GM23338 (cell line): Measurements from ENCODE around the gene PDE4D. TPM values are rescaled to one million over a fixed set of nuclear protein-coding genes. Genes with fewer than 3 reads are reported as not detected.

Experiments
- ATAC-seq: fragments of 200-7000 bp; cut with Tn5 transposase; 3 replicates; pipeline ENCODE4 v1.9.1; 2020
- DNase-seq: peaks from one replicate; pipeline ENCODE4 v3.0.0-alpha.2; 2015; ENCODE audit warnings: low spot score
- H2AFZ ChIP-seq: fragments of 200-600 bp; sonication (generic); 2 replicates; pipeline ENCODE4 v1.8.0; 2016; ENCODE audit warnings: antibody characterized with exemption, mild to moderate bottlenecking, moderate library complexity
- H3F3A ChIP-seq: fragments of 200-600 bp; sonication (generic); replicated peaks from 2 replicates; pipeline ENCODE4 v1.8.0; 2017; ENCODE audit warnings: antibody characterized with exemption, mixed run types, low read depth
- H3K27ac ChIP-seq: fragments of 200-600 bp; sonication (generic); 2 replicates; pipeline ENCODE4 v1.6.1; 2016; ENCODE audit warnings: low read depth
- H3K27me3 ChIP-seq: fragments of 200-600 bp; sonication (generic); 2 replicates; pipeline ENCODE4 v1.8.0; 2016; ENCODE audit warnings: mild to moderate bottlenecking, mixed run types, moderate library complexity; ENCODE audit not compliant: insufficient read depth
- H3K36me3 ChIP-seq: fragments of 200-600 bp; sonication (generic); 2 replicates; pipeline ENCODE4 v1.8.0; 2016; ENCODE audit warnings: mild to moderate bottlenecking; ENCODE audit not compliant: insufficient read depth
- H3K4me1 ChIP-seq: fragments of 200-600 bp; sonication (generic); 2 replicates; pipeline ENCODE4 v1.8.0; 2016; ENCODE audit warnings: mild to moderate bottlenecking, moderate library complexity; ENCODE audit not compliant: insufficient read depth
- H3K4me2 ChIP-seq: fragments of 200-600 bp; sonication (generic); 2 replicates; pipeline ENCODE4 v1.7.1; 2017; ENCODE audit warnings: mixed run types
- H3K4me3 ChIP-seq: fragments of 200-600 bp; sonication (generic); 2 replicates; pipeline ENCODE4 v1.6.1; 2016; ENCODE audit warnings: mixed run types
- H3K79me2 ChIP-seq: fragments of 200-600 bp; sonication (generic); replicated peaks from 2 replicates; pipeline ENCODE4 v1.8.0; 2017; ENCODE audit warnings: mild to moderate bottlenecking; ENCODE audit not compliant: insufficient read depth
- H3K9me2 ChIP-seq: fragments of 200-600 bp; sonication (generic); 2 replicates; pipeline ENCODE4 v1.8.0; 2017; ENCODE audit not compliant: insufficient read depth
- H4K20me1 ChIP-seq: fragments of 200-600 bp; sonication (generic); replicated peaks from 2 replicates; pipeline ENCODE4 v1.8.0; 2017; ENCODE audit warnings: mild to moderate bottlenecking; ENCODE audit not compliant: insufficient read depth
- H3K27ac Mint-ChIP-seq: 2 replicates; pipeline ENCODE4 v1.8.0; 2020; ENCODE audit warnings: inconsistent platforms, mild to moderate bottlenecking, moderate library complexity, mixed read lengths
- H3K27me3 Mint-ChIP-seq: 3 replicates; pipeline ENCODE4 v1.8.0; 2022; ENCODE audit warnings: low read depth, mild to moderate bottlenecking, moderate library complexity, mixed read lengths, inconsistent platforms; ENCODE audit not compliant: insufficient read depth, poor library complexity
- H3K36me3 Mint-ChIP-seq: 3 replicates; pipeline ENCODE4 v1.8.0; 2021; ENCODE audit warnings: low read depth, mild to moderate bottlenecking, inconsistent platforms, moderate library complexity, mixed read lengths
- H3K4me1 Mint-ChIP-seq: 3 replicates; pipeline ENCODE4 v1.8.0; 2020; ENCODE audit warnings: mild to moderate bottlenecking, inconsistent platforms, mixed read lengths
- H3K4me3 Mint-ChIP-seq: 3 replicates; pipeline ENCODE4 v1.8.0; 2021; ENCODE audit warnings: moderate library complexity, mild to moderate bottlenecking, inconsistent platforms, mixed read lengths
- H3K9me3 Mint-ChIP-seq: 3 replicates; pipeline ENCODE4 v1.8.0; 2020; ENCODE audit warnings: moderate library complexity, mild to moderate bottlenecking, inconsistent platforms, mixed read lengths
- CREB1 ChIP-seq: fragments of 250-450 bp; sonication (Bioruptor Pico); IDR thresholded peaks from 2 replicates; pipeline ENCODE4 v1.5.0; 2020; ENCODE audit warnings: low read depth, mild to moderate bottlenecking, moderate library complexity
- EZH2 ChIP-seq: fragments of 200-600 bp; sonication (generic); IDR thresholded peaks from one replicate; pipeline ENCODE4 v1.8.0; 2017; ENCODE audit warnings: antibody characterized with exemption, mild to moderate bottlenecking, low read depth; ENCODE audit not compliant: unreplicated experiment
- EZH2phosphoT487 ChIP-seq: fragments of 200-600 bp; sonication (generic); IDR thresholded peaks from one replicate; pipeline ENCODE4 v1.8.1; 2018; ENCODE audit warnings: antibody characterized with exemption; ENCODE audit not compliant: unreplicated experiment
- JUNB ChIP-seq: IDR thresholded peaks from one replicate; pipeline ENCODE4 v1.6.1; 2016; ENCODE audit warnings: antibody characterized with exemption; ENCODE audit not compliant: unreplicated experiment
- NANOG ChIP-seq: IDR thresholded peaks from 2 replicates; pipeline ENCODE4 v1.6.1; 2016; ENCODE audit warnings: antibody characterized with exemption, borderline replicate concordance
- POLR2AphosphoS5 ChIP-seq: IDR thresholded peaks from 2 replicates; pipeline ENCODE4 v1.6.1; 2016; ENCODE audit warnings: antibody characterized with exemption, low read depth
- STAT1 ChIP-seq: IDR thresholded peaks from one replicate; pipeline ENCODE4 v1.6.1; 2016; ENCODE audit warnings: antibody characterized with exemption; ENCODE audit not compliant: unreplicated experiment
- ZNF114 ChIP-seq: fragments of 250-450 bp; sonication (Bioruptor Pico); IDR thresholded peaks from 2 replicates; pipeline ENCODE4 v1.5.0; 2020; ENCODE audit warnings: mild to moderate bottlenecking, moderate library complexity
- ZNF331 ChIP-seq: fragments of 250-450 bp; sonication (Bioruptor Pico); IDR thresholded peaks from 2 replicates; pipeline ENCODE4 v1.5.0; 2020; ENCODE audit warnings: low read depth, mild to moderate bottlenecking, moderate library complexity
- polyA plus RNA-seq: library from polyadenylated mRNA; unstranded; fragments of >200 nt; fragmentation: Nextera tagmentation; extraction: Ambion mirVana; gene quantifications from 2 replicates; pipeline ENCODE4 v1.2.1, GENCODE V29; 2016
- total RNA-seq: library from RNA; depleted of rRNA; stranded (reverse); fragments of >200 nt; shearing (Covaris generic); gene quantifications from 2 replicates; pipeline ENCODE4 v1.2.3, GENCODE V29; 2014
- TF ChIP-seq, protein P1 (sequence below), 2 experiments: fragments of 200-600 bp in 1 of 2; sonication (generic) in 1 of 2; conservative IDR thresholded peaks; 2 replicates each; pipeline versions ENCODE4 v1.5.1 to v1.6.1; 2016 to 2017; ENCODE audit warnings: antibody characterized with exemption in 2 of 2, low read depth in 2 of 2, mild to moderate bottlenecking in 2 of 2, moderate library complexity in 1 of 2
- TF ChIP-seq, protein P2 (sequence below): fragments of 250-450 bp; sonication (Bioruptor Pico); IDR thresholded peaks from 2 replicates; pipeline ENCODE4 v1.5.0; 2020; ENCODE audit warnings: mild to moderate bottlenecking, moderate library complexity
- TF ChIP-seq, protein P3 (sequence below): IDR thresholded peaks from one replicate; pipeline ENCODE4 v1.6.1; 2018; ENCODE audit warnings: antibody characterized with exemption; ENCODE audit not compliant: unreplicated experiment
- TF ChIP-seq, protein P4 (sequence below): IDR thresholded peaks from 2 replicates; pipeline ENCODE4 v1.6.1; 2016; ENCODE audit warnings: antibody characterized with exemption

PDE4D gene
- total and polyA plus RNA-seq, 2 experiments from 2014 or later, result 2.1 to 4.7 TPM

DNA sequence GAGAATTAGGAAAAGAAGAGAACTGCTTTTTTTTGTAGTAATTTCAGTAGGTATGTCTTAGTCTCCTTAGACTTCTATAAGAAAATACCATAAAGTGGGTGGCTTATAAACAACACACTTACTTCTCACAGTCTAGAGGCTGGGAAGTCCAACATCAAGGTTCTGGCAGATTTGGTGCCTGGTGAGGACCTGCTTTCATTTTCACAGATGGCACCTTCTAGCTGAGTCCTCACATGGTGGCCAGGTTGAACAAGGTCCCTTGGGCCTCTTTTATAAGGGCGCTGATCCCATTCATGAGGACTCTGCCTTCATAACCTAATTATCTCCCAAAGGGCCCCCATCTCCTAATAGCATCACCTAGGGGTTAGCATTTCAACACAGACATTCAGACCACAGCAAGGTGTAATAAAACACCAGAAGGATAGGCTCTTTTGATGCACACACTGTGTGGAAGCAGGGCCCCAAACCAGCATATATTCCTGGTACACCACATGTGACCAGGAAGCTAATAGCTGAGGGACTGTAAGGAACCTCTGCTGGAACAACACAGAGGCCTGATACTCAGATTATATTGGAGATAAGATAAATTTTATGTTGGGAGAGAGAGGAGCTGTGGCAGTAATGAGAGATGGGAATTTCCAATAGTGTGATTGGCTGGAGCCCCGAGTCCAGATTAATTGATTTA lies 925.8 kb downstream of the PDE4D start:
- Histone ChIP-seq H3K36me3 (no peaks in the 10 kb centered on the region), H3K4me2 (no peak overlapping the region), H3K27ac (no peak overlapping the region), H3K4me1 (peaks cover 7% of the 10 kb centered on the region; the same call in 1 of the 2 replicates), H3F3A (no peaks in the 10 kb centered on the region), H3K27me3 (no peaks in the 10 kb centered on the region), H3K9me2 (0 out of 2 replicates have a peak, but pooled peaks cover 6% of the 10 kb centered on the region), H4K20me1 (no peaks in the 10 kb centered on the region), H3K4me3 (no peak overlapping the region), H3K79me2 (no peaks in the 10 kb centered on the region), H2AFZ (no peak overlapping the region)
- Mint-ChIP-seq H3K27me3 (no peaks in the 10 kb centered on the region), H3K36me3 (no peaks in the 10 kb centered on the region), H3K9me3 (no peaks in the 10 kb centered on the region), H3K27ac (no peak overlapping the region), H3K4me3 (no peak overlapping the region), H3K4me1 (peaks cover 16% of the 10 kb centered on the region)
- DNase-seq (no peak), ATAC-seq (no peak)
- TF ChIP-seq, protein P1, sequence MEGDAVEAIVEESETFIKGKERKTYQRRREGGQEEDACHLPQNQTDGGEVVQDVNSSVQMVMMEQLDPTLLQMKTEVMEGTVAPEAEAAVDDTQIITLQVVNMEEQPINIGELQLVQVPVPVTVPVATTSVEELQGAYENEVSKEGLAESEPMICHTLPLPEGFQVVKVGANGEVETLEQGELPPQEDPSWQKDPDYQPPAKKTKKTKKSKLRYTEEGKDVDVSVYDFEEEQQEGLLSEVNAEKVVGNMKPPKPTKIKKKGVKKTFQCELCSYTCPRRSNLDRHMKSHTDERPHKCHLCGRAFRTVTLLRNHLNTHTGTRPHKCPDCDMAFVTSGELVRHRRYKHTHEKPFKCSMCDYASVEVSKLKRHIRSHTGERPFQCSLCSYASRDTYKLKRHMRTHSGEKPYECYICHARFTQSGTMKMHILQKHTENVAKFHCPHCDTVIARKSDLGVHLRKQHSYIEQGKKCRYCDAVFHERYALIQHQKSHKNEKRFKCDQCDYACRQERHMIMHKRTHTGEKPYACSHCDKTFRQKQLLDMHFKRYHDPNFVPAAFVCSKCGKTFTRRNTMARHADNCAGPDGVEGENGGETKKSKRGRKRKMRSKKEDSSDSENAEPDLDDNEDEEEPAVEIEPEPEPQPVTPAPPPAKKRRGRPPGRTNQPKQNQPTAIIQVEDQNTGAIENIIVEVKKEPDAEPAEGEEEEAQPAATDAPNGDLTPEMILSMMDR (conservative IDR thresholded peaks at IDR 0.05; ENCODE audit: low read depth in 2 of 2), result no peak
- TF ChIP-seq, protein P2, sequence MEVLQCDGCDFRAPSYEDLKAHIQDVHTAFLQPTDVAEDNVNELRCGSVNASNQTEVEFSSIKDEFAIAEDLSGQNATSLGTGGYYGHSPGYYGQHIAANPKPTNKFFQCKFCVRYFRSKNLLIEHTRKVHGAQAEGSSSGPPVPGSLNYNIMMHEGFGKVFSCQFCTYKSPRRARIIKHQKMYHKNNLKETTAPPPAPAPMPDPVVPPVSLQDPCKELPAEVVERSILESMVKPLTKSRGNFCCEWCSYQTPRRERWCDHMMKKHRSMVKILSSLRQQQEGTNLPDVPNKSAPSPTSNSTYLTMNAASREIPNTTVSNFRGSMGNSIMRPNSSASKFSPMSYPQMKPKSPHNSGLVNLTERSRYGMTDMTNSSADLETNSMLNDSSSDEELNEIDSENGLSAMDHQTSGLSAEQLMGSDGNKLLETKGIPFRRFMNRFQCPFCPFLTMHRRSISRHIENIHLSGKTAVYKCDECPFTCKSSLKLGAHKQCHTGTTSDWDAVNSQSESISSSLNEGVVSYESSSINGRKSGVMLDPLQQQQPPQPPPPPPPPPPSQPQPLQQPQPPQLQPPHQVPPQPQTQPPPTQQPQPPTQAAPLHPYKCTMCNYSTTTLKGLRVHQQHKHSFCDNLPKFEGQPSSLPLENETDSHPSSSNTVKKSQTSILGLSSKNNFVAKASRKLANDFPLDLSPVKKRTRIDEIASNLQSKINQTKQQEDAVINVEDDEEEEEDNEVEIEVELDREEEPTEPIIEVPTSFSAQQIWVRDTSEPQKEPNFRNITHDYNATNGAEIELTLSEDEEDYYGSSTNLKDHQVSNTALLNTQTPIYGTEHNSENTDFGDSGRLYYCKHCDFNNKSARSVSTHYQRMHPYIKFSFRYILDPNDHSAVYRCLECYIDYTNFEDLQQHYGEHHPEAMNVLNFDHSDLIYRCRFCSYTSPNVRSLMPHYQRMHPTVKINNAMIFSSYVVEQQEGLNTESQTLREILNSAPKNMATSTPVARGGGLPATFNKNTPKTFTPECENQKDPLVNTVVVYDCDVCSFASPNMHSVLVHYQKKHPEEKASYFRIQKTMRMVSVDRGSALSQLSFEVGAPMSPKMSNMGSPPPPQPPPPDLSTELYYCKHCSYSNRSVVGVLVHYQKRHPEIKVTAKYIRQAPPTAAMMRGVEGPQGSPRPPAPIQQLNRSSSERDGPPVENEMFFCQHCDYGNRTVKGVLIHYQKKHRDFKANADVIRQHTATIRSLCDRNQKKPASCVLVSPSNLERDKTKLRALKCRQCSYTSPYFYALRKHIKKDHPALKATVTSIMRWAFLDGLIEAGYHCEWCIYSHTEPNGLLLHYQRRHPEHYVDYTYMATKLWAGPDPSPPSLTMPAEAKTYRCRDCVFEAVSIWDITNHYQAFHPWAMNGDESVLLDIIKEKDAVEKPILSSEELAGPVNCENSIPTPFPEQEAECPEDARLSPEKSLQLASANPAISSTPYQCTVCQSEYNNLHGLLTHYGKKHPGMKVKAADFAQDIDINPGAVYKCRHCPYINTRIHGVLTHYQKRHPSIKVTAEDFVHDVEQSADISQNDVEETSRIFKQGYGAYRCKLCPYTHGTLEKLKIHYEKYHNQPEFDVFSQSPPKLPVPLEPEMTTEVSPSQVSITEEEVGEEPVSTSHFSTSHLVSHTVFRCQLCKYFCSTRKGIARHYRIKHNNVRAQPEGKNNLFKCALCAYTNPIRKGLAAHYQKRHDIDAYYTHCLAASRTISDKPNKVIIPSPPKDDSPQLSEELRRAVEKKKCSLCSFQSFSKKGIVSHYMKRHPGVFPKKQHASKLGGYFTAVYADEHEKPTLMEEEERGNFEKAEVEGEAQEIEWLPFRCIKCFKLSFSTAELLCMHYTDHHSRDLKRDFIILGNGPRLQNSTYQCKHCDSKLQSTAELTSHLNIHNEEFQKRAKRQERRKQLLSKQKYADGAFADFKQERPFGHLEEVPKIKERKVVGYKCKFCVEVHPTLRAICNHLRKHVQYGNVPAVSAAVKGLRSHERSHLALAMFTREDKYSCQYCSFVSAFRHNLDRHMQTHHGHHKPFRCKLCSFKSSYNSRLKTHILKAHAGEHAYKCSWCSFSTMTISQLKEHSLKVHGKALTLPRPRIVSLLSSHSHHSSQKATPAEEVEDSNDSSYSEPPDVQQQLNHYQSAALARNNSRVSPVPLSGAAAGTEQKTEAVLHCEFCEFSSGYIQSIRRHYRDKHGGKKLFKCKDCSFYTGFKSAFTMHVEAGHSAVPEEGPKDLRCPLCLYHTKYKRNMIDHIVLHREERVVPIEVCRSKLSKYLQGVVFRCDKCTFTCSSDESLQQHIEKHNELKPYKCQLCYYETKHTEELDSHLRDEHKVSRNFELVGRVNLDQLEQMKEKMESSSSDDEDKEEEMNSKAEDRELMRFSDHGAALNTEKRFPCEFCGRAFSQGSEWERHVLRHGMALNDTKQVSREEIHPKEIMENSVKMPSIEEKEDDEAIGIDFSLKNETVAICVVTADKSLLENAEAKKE, result no peak
- TF ChIP-seq EZH2 (no peak), POLR2AphosphoS5 (no peak), JUNB (no peak), STAT1 (no peak), NANOG (no peak), EZH2phosphoT487 (no peak), ZNF114 (CRISPR knock-in tag) (no peak), CREB1 (CRISPR knock-in tag) (no peak), ZNF331 (no peak)
- TF ChIP-seq, protein P3, sequence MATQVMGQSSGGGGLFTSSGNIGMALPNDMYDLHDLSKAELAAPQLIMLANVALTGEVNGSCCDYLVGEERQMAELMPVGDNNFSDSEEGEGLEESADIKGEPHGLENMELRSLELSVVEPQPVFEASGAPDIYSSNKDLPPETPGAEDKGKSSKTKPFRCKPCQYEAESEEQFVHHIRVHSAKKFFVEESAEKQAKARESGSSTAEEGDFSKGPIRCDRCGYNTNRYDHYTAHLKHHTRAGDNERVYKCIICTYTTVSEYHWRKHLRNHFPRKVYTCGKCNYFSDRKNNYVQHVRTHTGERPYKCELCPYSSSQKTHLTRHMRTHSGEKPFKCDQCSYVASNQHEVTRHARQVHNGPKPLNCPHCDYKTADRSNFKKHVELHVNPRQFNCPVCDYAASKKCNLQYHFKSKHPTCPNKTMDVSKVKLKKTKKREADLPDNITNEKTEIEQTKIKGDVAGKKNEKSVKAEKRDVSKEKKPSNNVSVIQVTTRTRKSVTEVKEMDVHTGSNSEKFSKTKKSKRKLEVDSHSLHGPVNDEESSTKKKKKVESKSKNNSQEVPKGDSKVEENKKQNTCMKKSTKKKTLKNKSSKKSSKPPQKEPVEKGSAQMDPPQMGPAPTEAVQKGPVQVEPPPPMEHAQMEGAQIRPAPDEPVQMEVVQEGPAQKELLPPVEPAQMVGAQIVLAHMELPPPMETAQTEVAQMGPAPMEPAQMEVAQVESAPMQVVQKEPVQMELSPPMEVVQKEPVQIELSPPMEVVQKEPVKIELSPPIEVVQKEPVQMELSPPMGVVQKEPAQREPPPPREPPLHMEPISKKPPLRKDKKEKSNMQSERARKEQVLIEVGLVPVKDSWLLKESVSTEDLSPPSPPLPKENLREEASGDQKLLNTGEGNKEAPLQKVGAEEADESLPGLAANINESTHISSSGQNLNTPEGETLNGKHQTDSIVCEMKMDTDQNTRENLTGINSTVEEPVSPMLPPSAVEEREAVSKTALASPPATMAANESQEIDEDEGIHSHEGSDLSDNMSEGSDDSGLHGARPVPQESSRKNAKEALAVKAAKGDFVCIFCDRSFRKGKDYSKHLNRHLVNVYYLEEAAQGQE, result no peak
- TF ChIP-seq, protein P4, sequence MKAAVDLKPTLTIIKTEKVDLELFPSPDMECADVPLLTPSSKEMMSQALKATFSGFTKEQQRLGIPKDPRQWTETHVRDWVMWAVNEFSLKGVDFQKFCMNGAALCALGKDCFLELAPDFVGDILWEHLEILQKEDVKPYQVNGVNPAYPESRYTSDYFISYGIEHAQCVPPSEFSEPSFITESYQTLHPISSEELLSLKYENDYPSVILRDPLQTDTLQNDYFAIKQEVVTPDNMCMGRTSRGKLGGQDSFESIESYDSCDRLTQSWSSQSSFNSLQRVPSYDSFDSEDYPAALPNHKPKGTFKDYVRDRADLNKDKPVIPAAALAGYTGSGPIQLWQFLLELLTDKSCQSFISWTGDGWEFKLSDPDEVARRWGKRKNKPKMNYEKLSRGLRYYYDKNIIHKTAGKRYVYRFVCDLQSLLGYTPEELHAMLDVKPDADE, result no peak
